GM10248 (cell line): Measurements from ENCODE around the gene LYPD6B.

Experiments used
- CTCF ChIA-PET: fragments of 300-600 bp; sonication (Branson Sonifier 250); formaldehyde crosslinking; extraction: SDS; loops from one replicate; lab custom pipeline; 2021; ENCODE audit warnings: antibody characterized with exemption; lab: Yijun Ruan, JAX
- POLR2A ChIA-PET: fragments of 350-650 bp; sonication (Branson Sonifier 250); formaldehyde crosslinking; extraction: SDS; loops from one replicate; lab custom pipeline; 2020; ENCODE audit warnings: antibody characterized with exemption; lab: Yijun Ruan, JAX
- DNase-seq: peaks from one replicate; pipeline ENCODE4 v3.0.0; 2012; ENCODE audit errors: extremely low spot score
- TF ChIP-seq, protein P1 (sequence below): IDR thresholded peaks from 2 replicates; pipeline ENCODE4 v1.5.1; 2012; ENCODE audit warnings: mild to moderate bottlenecking, low read depth; ENCODE audit errors: extremely low read depth, missing control alignments, control extremely low read depth

Gene LYPD6B

GRCh38 chr2:149175956-149176355, 137.5 kb downstream of the LYPD6B start:
- TF ChIP-seq, protein P1, sequence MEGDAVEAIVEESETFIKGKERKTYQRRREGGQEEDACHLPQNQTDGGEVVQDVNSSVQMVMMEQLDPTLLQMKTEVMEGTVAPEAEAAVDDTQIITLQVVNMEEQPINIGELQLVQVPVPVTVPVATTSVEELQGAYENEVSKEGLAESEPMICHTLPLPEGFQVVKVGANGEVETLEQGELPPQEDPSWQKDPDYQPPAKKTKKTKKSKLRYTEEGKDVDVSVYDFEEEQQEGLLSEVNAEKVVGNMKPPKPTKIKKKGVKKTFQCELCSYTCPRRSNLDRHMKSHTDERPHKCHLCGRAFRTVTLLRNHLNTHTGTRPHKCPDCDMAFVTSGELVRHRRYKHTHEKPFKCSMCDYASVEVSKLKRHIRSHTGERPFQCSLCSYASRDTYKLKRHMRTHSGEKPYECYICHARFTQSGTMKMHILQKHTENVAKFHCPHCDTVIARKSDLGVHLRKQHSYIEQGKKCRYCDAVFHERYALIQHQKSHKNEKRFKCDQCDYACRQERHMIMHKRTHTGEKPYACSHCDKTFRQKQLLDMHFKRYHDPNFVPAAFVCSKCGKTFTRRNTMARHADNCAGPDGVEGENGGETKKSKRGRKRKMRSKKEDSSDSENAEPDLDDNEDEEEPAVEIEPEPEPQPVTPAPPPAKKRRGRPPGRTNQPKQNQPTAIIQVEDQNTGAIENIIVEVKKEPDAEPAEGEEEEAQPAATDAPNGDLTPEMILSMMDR, result no peak
- ChIA-PET CTCF (interaction anchor here (1.0 to 1.2 kb wide), 3 partner anchors 13 to 31 kb away, joined by 3 to 4 read pairs (median 3); no protein-coding TSS in a partner anchor), POLR2A (no interaction called here)
- DNase-seq, result no peak

GRCh38 chr2:149178612-149179011, 140.1 kb downstream of the LYPD6B start:
- ChIA-PET CTCF (interaction anchor here (1.0 to 1.6 kb wide), 3 partner anchors 12 to 15 kb away, joined by 3 read pairs; no protein-coding TSS in a partner anchor), POLR2A (no interaction called here)
- TF ChIP-seq, protein P1, result no peak

GRCh38 chr2:149180226-149180875, 141.9 kb downstream of the LYPD6B start:
- TF ChIP-seq, protein P1, result no peak
- no peak for DNase-seq
- ChIA-PET CTCF (no interaction called here), POLR2A (no interaction called here)

More at GRCh38 chr2:149178612-149179011, 140.1 kb downstream of the LYPD6B start:
- no peak for DNase-seq

GRCh38 chr2:149183187-149183586, 144.7 kb downstream of the LYPD6B start:
- DNase-seq, result no peak
- TF ChIP-seq, protein P1, result no peak
- POLR2A ChIA-PET, result no interaction called here
- CTCF ChIA-PET, result interaction anchor here (1.6 kb wide), 1 partner anchor 14 kb away, joined by 5 read pairs; no protein-coding TSS in a partner anchor

GRCh38 chr2:149184991-149185390, 146.5 kb downstream of the LYPD6B start:
- CTCF ChIA-PET, result interaction anchor here (1.6 kb wide), 1 partner anchor 13 kb away, joined by 5 read pairs; no protein-coding TSS in a partner anchor
- no peak for DNase-seq
- POLR2A ChIA-PET, result no interaction called here
- TF ChIP-seq, protein P1, result no peak

GRCh38 chr2:149185942-149186490, 147.5 kb downstream of the LYPD6B start:
- CTCF ChIA-PET, result interaction anchor here (0.7 to 1.0 kb wide), 2 partner anchors 10 to 40 kb away, joined by 3 read pairs; no protein-coding TSS in a partner anchor
- POLR2A ChIA-PET, result no interaction called here
- TF ChIP-seq, protein P1, result no peak
- DNase-seq, result no peak
